GM21367 (cell line): ENCODE data around the gene TXK.

Experiments
- ATAC-seq: cut with Tn5 transposase; IDR thresholded peaks from one replicate; pipeline ENCODE4 v1.9.1; 2021; ENCODE audit not compliant: unreplicated experiment

Gene TXK

GRCh38 chr4:48105230-48105629, 28.8 kb downstream of the TXK start:
- ATAC-seq, result no peak

DNA sequence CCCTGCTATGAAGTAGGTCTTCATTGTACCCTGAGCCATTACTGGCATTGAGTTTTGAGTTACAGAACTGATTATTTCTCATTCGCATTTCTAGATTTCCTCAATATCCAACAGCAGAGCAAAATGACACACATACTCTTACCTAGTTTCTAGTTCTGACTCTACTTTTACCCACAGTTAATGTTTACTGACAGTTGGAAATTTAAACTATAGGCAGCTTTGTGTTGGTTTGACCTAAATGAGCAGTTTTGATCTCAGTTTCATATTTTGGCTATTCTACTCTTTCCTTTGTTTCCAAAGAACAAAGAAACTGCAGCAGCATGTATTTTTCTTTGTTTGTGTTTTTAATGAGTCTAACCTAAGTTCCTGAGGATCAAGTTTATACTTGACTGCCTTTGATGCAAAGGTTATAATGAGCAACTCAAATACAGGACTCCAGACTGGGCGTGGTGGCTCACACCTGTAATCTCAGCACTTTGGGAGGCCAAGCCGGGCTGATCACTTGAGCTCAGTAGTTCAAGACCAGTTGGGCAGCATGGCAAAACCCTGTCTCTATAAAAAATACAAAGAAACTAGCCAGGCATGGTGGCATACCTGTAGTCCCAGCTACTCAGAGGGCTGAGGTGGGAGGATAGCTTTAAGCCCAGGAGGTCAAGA, 30.4 kb downstream of the TXK start:
- peak; percentile 58 for ATAC-seq

DNA sequence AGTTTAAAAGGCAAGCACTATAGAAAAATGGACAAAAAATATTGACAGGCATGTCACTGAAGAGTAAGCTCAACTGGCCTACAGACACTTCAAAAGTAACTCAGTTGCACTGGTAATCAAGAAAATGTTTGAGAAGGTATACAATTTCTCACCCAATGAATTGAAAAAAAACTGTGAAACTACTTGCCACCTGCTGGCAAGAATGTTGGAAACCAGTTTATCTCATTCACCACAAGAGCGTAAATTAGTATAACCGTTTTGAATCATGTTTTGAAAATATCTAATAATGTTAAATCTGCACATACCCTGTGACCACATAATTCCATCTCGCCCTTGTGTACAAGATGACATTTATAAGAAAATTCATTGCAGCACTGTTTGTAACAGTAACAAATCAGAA, 31.7 kb downstream of the TXK start:
- no peak for ATAC-seq

- no peak for ATAC-seq
Measured at GRCh38 chr4:48100256-48100655, 33.8 kb downstream of the TXK start.

DNA sequence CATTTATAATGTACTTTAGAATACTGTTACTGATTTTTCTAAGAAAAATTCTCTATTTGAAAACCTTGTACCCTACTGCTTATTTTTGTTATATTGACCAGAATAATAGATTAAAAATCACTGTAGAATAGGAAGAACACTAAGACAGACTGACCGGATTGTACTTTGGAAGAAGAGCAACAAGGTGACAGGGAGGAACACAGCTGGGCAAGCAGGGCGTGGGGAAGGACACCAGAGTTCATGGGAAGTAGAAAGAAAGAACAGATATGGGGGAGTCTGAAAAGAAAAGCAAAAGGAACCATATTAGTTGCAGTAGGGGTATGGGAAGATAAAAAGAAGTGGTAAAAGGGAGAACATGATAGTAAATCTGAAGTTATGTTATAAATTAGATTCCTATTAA, 38.6 kb downstream of the TXK start:
- ATAC-seq, result no peak

DNA sequence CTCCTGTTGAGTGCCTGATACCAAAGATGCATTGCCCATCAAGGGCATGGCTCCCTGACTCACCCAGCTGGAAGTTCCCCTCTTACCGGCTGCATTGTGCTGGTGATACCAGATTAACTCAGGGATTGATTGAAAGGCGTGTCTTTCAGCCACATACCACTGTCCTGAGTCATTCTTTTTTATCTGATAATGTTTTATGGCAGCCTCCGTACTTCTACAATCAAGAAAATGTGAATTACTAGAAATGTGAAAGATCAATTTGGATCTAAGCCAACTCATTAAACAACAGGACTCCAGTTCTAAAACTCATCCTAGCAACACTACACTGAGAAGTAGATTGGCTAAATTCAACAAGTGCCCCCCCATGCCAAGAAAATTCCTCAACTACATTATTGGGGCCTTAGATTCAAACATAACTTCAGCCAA, 40.0 kb downstream of the TXK start:
- ATAC-seq, result no peak

- ATAC-seq, result no peak
Measured at GRCh38 chr4:48090621-48091020, 43.4 kb downstream of the TXK start.

GRCh38 chr4:48085821-48086589, 48.0 kb downstream of the TXK start:
- ATAC-seq, result no peak

GRCh38 chr4:48082956-48083355, 51.1 kb downstream of the TXK start:
- no peak for ATAC-seq

DNA sequence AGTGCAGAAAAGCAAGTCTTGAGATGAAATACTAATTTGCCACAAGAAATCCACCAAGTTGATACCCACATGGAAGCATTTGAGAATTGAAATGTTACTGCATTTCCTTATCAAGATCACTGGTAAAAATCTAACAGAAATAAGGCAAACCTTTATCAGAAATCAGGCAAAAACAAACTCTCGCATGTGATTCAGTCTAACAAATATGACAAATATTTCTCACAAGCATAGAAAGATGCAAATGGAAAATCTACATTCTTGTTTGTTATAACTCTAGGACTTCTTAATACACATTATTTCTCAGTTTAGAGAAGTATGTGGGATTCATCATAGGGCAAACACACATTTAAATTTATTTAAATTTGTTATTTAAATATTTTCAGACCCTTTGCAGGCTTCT, 52.9 kb downstream of the TXK start:
- ATAC-seq, result no peak

DNA sequence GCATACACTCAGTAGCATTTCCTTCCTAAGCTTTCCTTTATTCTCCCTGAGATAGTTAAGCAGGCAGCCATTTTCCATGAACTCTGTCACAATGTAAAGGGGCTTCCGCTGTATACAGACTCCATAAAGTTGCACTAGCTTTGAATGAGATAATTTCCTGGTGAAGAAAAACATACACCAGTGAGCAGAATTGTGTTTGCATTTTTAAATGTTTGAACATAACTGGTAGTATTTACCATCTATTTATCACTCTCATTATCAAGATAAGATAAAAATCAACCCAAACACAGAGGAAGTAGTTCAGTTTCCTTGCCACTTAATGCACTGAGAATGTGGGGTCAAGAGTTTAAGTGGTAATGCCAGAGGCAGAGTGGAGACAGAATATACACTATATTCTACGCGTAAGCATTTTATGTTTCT, 54.1 kb downstream of the TXK start:
- no peak for ATAC-seq

GRCh38 chr4:48078862-48079655, 55.0 kb downstream of the TXK start:
- no peak for ATAC-seq

GRCh38 chr4:48078425-48078824, 55.6 kb downstream of the TXK start:
- ATAC-seq, result no peak

DNA sequence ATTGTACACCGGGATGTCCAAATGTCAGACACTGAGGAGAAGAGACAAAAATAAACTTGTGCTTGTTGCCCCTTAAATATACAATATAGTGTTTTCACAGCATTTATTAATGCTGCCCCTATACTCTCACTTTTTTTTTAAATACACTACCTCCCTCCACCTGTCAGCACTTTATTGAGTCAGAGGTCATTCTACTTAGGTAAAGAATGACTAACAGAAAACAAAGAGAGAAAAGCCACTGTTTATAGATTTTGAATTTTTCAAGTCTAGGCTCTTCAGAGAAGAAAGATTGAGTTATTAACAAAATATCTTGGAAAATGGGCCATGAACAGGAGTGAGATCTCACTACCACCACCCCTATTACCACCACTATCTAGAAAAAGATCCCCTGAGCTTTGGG, 59.4 kb downstream of the TXK start:
- ATAC-seq, result no peak

- no peak for ATAC-seq
Measured at GRCh38 chr4:48073567-48074103, 60.4 kb downstream of the TXK start.

GRCh38 chr4:48071191-48071590, 62.9 kb downstream of the TXK start:
- no peak for ATAC-seq

- ATAC-seq, result no peak
Measured at GRCh38 chr4:48069026-48069425, 65.0 kb downstream of the TXK start.

- no peak for ATAC-seq
Measured at GRCh38 chr4:48068182-48068581, 65.9 kb downstream of the TXK start.

- no peak for ATAC-seq
Measured at GRCh38 chr4:48067536-48067935, 66.5 kb downstream of the TXK start.

DNA sequence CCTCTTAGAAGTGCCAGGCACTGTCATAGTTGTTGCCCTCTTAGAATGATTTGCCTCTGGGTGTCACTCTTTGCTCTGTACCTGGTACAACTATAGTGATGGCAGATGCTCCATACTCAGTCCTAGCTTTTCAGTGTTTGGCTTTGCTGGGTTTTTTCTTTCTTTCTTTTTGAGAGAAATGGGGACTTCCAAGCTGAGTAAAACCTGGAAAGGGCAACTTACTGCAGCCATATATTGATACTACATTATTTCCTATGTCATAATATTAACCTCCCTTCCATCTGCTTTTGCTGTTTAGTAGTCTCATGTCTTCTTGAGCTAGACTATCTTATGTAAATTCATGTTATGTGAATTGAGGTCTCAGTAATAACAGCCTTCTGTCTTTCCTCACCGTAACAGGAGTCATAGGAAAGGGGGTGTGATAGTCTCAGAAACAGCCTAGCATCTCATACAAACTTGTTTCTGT, 68.4 kb downstream of the TXK start:
- ATAC-seq, result peak; percentile 69

- no peak for ATAC-seq
Measured at GRCh38 chr4:48064349-48064748, 69.7 kb downstream of the TXK start.
